SK-N-SH (cell line): ENCODE data around the gene HDDC2. TPM values are rescaled to one million over a fixed set of nuclear protein-coding genes. Genes with fewer than 3 reads are reported as not detected.

Experiments used
- CTCF ChIA-PET: fragments of 300-600, 350-600 bp; formaldehyde crosslinking; extraction: SDS; loops from one replicate; lab custom pipeline; 2021; lab: Yijun Ruan, JAX
- POLR2A ChIA-PET: fragments of 350-600 bp; sonication (Branson Sonifier 250); formaldehyde crosslinking; extraction: SDS; loops from one replicate; lab custom pipeline; 2020; ENCODE audit warnings: antibody characterized with exemption, inconsistent platforms; lab: Yijun Ruan, JAX
- DNase-seq: peaks from one replicate; pipeline ENCODE4 v3.0.0; 2012
- H2AFZ ChIP-seq: fragments of 200-600 bp; sonication (generic); 2 replicates; pipeline ENCODE4 v1.8.1; 2016; ENCODE audit warnings: antibody characterized with exemption, mild to moderate bottlenecking, low read depth
- H3F3A ChIP-seq: fragments of 200-600 bp; sonication (generic); replicated peaks from 2 replicates; pipeline ENCODE3; 2016; ENCODE audit warnings: antibody characterized with exemption, mild to moderate bottlenecking; ENCODE audit not compliant: insufficient read depth
- H3K27ac ChIP-seq, 2 experiments: fragments of 200-500 bp in 1 of 2; fragments of 200-600 bp in 1 of 2; sonication (Bioruptor generic) in 1 of 2; sonication (generic), shearing (Covaris generic) in 1 of 2; 2 replicates each; pipeline versions ENCODE4 v1.5.1 to v1.6.1; 2014 to 2016; ENCODE audit warnings: low read depth in 2 of 2, inconsistent platforms in 1 of 2, low read length in 1 of 2, mild to moderate bottlenecking in 1 of 2, mixed read lengths in 1 of 2
- H3K27me3 ChIP-seq: fragments of 200-600 bp; sonication (generic), shearing (Covaris generic); 2 replicates; pipeline ENCODE4 v1.6.1; 2016; ENCODE audit warnings: mixed run types; ENCODE audit not compliant: insufficient read depth
- H3K36me3 ChIP-seq, 2 experiments: fragments of 200-500 bp in 1 of 2; fragments of 200-600 bp in 1 of 2; sonication (Bioruptor generic) in 1 of 2; sonication (generic) in 1 of 2; replicated peaks in 1 of 2; 2 replicates each; pipeline versions ENCODE3 to v1.5.1; 2014 to 2016; ENCODE audit warnings: low read length in 1 of 2, mild to moderate bottlenecking in 1 of 2; ENCODE audit not compliant: insufficient read depth in 2 of 2, control insufficient read depth in 1 of 2
- H3K4me1 ChIP-seq, 2 experiments: fragments of 200-500 bp in 1 of 2; fragments of 200-600 bp in 1 of 2; sonication (Bioruptor generic) in 1 of 2; sonication (generic), shearing (Covaris generic) in 1 of 2; 2 replicates each; pipeline versions ENCODE4 v1.5.1 to v1.6.1; 2014 to 2016; ENCODE audit warnings: low read depth in 1 of 2, low read length in 1 of 2, mixed run types in 1 of 2; ENCODE audit not compliant: insufficient read depth in 2 of 2, control insufficient read depth in 1 of 2
- H3K4me2 ChIP-seq: fragments of 200-600 bp; sonication (generic), shearing (Covaris generic); 2 replicates; pipeline ENCODE4 v1.6.1; 2017; ENCODE audit warnings: mixed run types
- H3K4me3 ChIP-seq, 2 experiments: fragments of 200-500 bp in 1 of 2; fragments of 200-600 bp in 1 of 2; sonication (Bioruptor generic) in 1 of 2; sonication (generic), shearing (Covaris generic) in 1 of 2; 2 replicates each; pipeline versions ENCODE4 v1.5.1 to v1.8.1; 2014 to 2016; ENCODE audit warnings: low read depth in 2 of 2, inconsistent platforms in 1 of 2, low read length in 1 of 2, mild to moderate bottlenecking in 1 of 2, mixed read lengths in 1 of 2, moderate library complexity in 1 of 2
- H3K79me2 ChIP-seq: fragments of 200-600 bp; sonication (generic); 2 replicates; pipeline ENCODE4 v1.8.1; 2017; ENCODE audit warnings: mild to moderate bottlenecking; ENCODE audit not compliant: insufficient read depth
- H3K9ac ChIP-seq: fragments of 200-600 bp; sonication (generic); 2 replicates; pipeline ENCODE4 v1.6.1; 2017; ENCODE audit warnings: mixed run types
- H3K9me2 ChIP-seq: fragments of 200-600 bp; sonication (generic); 2 replicates; pipeline ENCODE4 v1.6.1; 2017; ENCODE audit warnings: mixed run types
- H3K9me3 ChIP-seq: fragments of 200-600 bp; sonication (generic); 2 replicates; pipeline ENCODE4 v1.6.1; 2017; ENCODE audit warnings: mixed run types, mild to moderate bottlenecking, moderate library complexity
- H4K20me1 ChIP-seq: fragments of 200-600 bp; sonication (generic); 2 replicates; pipeline ENCODE4 v1.6.1; 2017; ENCODE audit warnings: mild to moderate bottlenecking, mixed run types; ENCODE audit not compliant: insufficient read depth
- ELF1 ChIP-seq: IDR thresholded peaks from 2 replicates; pipeline ENCODE4 v1.4.0; 2012
- EZH2phosphoT487 ChIP-seq: fragments of 200-600 bp; sonication (generic); IDR thresholded peaks from 2 replicates; pipeline ENCODE4 v1.6.1; 2017; ENCODE audit warnings: low read depth, mixed run types, mild to moderate bottlenecking, antibody characterized with exemption, moderate library complexity, borderline replicate concordance
- FOSL2 ChIP-seq: IDR thresholded peaks from 2 replicates; pipeline ENCODE4 v1.4.0; 2012; ENCODE audit warnings: low read depth, mild to moderate bottlenecking, moderate library complexity, borderline replicate concordance
- GABPA ChIP-seq: IDR thresholded peaks from 2 replicates; pipeline ENCODE4 v1.4.0; 2012; ENCODE audit warnings: low read depth, mild to moderate bottlenecking
- MEF2A ChIP-seq: IDR thresholded peaks from 2 replicates; pipeline ENCODE4 v1.4.0; 2012; ENCODE audit warnings: low read depth, borderline replicate concordance
- NFIC ChIP-seq: IDR thresholded peaks from 2 replicates; pipeline ENCODE4 v1.4.0; 2012; ENCODE audit warnings: borderline replicate concordance
- NRF1 ChIP-seq: IDR thresholded peaks from 2 replicates; pipeline ENCODE4 v1.6.1; 2012; ENCODE audit warnings: low read depth, mild to moderate bottlenecking, low read length
- POLR2AphosphoS5 ChIP-seq: IDR thresholded peaks from 2 replicates; pipeline ENCODE4 v1.6.1; 2012; ENCODE audit warnings: low read depth, low read length
- RAD21 ChIP-seq: IDR thresholded peaks from 2 replicates; pipeline ENCODE4 v1.6.1; 2012; ENCODE audit warnings: mild to moderate bottlenecking, low read length
- RCOR1 ChIP-seq: fragments of 150-350 bp; IDR thresholded peaks from 2 replicates; pipeline ENCODE4 v1.6.1; 2017; ENCODE audit warnings: antibody characterized with exemption, low read length
- REST ChIP-seq: IDR thresholded peaks from 2 replicates; pipeline ENCODE4 v1.6.1; 2012; ENCODE audit warnings: mild to moderate bottlenecking, low read depth, low read length, moderate library complexity
- RXRA ChIP-seq: IDR thresholded peaks from 2 replicates; pipeline ENCODE4 v1.4.0; 2012; ENCODE audit warnings: low read depth, mild to moderate bottlenecking, borderline replicate concordance
- SMC3 ChIP-seq: IDR thresholded peaks from 2 replicates; pipeline ENCODE4 v1.6.1; 2012; ENCODE audit warnings: low read depth, low read length, improper control_type of control experiment
- TEAD4 ChIP-seq: IDR thresholded peaks from 2 replicates; pipeline ENCODE4 v1.4.0; 2012; ENCODE audit warnings: mild to moderate bottlenecking, borderline replicate concordance; ENCODE audit not compliant: insufficient read depth
- USF1 ChIP-seq: IDR thresholded peaks from 2 replicates; pipeline ENCODE4 v1.4.0; 2012; ENCODE audit warnings: low read depth, borderline replicate concordance
- USF2 ChIP-seq: fragments of 150-350 bp; IDR thresholded peaks from 2 replicates; pipeline ENCODE4 v1.6.1; 2017; ENCODE audit warnings: antibody characterized with exemption, low read length, low read depth, borderline replicate concordance
- ZBTB33 ChIP-seq: IDR thresholded peaks from 2 replicates; pipeline ENCODE4 v1.4.0; 2012; ENCODE audit warnings: low read depth, borderline replicate concordance
- WGBS: methylation state at CpG from one replicate; pipeline ENCODE4 v1.1.6; 2017; ENCODE audit warnings: low lambda C conversion rate; 5-methylcytosine and 5-hydroxymethylcytosine counted together
- polyA plus RNA-seq, 3 experiments: library from polyadenylated mRNA; depleted of rRNA; stranded (reverse); fragments of >200 nt; gene quantifications; 2 replicates each; pipeline ENCODE4 v1.2.3, GENCODE V29; 2012
- TF ChIP-seq, protein P1 (sequence below): IDR thresholded peaks from 2 replicates; pipeline ENCODE4 v1.4.0; 2012; ENCODE audit warnings: low read depth
- TF ChIP-seq, protein P2 (sequence below): fragments of 200-600 bp; sonication (generic); IDR thresholded peaks from 2 replicates; pipeline ENCODE4 v1.6.1; 2017; ENCODE audit warnings: antibody characterized with exemption, mild to moderate bottlenecking, moderate library complexity

The HDDC2 gene
- polyA plus RNA-seq, 1 of the 3 experiments (the other 2 are of a cell fraction), result 85.5 TPM

DNA sequence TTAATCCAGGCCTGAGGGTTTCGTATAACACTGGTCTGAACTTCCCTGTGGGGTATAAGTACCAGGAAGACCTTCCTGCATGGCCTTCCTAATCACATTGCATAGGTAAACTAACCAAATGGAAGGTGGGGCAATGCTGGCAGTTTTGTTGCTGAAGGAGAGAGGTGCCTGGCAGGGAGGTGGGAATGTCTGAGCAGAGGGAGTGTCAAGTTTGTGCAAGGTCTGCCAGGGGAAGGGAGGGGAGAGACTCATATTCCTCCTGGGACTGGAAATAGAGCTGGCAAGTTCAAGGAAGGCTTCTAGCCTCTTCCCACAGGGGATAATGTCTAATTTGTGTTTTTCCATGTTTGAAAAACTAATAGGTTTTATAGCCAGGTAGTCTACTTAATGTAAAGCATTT is 70.6 kb downstream of the HDDC2 start:
- H3K4me3 ChIP-seq, result no peak overlapping the region
- no peak overlapping the region for H3K4me2 ChIP-seq
- POLR2A ChIA-PET, result no interaction called here
- H3K79me2 ChIP-seq, result no peaks in the 10 kb centered on the region
- H4K20me1 ChIP-seq, result no peaks in the 10 kb centered on the region
- H3K27ac ChIP-seq, result no peak overlapping the region
- H3K9me2 ChIP-seq, result no peaks in the 10 kb centered on the region
- no peak for DNase-seq
- H3K4me1 ChIP-seq, result no peaks in the 10 kb centered on the region
- 0% methylated on average over 1 of the region's 1 CpG for WGBS
- no peak overlapping the region for H2AFZ ChIP-seq
- peaks cover 11% of the 10 kb centered on the region; the same call in 1 of the 2 replicates for H3K27me3 ChIP-seq
- no peaks in the 10 kb centered on the region for H3K36me3 ChIP-seq
- CTCF ChIA-PET, result no interaction called here
- H3K9me3 ChIP-seq, result no peaks in the 10 kb centered on the region
- TF ChIP-seq FOSL2 (no peak), ZBTB33 (no peak), MEF2A (no peak), REST (no peak), NFIC (no peak), EZH2phosphoT487 (no peak), NRF1 (no peak), RAD21 (no peak), RCOR1 (no peak), USF1 (no peak), RXRA (no peak), TEAD4 (no peak), GABPA (no peak), POLR2AphosphoS5 (no peak), USF2 (no peak), SMC3 (no peak), ELF1 (no peak)
- TF ChIP-seq, protein P1, sequence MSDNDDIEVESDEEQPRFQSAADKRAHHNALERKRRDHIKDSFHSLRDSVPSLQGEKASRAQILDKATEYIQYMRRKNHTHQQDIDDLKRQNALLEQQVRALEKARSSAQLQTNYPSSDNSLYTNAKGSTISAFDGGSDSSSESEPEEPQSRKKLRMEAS, result no peak
- TF ChIP-seq, protein P2, sequence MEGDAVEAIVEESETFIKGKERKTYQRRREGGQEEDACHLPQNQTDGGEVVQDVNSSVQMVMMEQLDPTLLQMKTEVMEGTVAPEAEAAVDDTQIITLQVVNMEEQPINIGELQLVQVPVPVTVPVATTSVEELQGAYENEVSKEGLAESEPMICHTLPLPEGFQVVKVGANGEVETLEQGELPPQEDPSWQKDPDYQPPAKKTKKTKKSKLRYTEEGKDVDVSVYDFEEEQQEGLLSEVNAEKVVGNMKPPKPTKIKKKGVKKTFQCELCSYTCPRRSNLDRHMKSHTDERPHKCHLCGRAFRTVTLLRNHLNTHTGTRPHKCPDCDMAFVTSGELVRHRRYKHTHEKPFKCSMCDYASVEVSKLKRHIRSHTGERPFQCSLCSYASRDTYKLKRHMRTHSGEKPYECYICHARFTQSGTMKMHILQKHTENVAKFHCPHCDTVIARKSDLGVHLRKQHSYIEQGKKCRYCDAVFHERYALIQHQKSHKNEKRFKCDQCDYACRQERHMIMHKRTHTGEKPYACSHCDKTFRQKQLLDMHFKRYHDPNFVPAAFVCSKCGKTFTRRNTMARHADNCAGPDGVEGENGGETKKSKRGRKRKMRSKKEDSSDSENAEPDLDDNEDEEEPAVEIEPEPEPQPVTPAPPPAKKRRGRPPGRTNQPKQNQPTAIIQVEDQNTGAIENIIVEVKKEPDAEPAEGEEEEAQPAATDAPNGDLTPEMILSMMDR, result no peak
- TF ChIP-seq, all 33 proteins: peak for 0
- Histone ChIP-seq H3K9ac (no peak overlapping the region), H3F3A (no peaks in the 10 kb centered on the region)
